CD4-positive, alpha-beta T cell treated with Interleukin-6 at 100 ng/mL for 8 hours (primary cell): Measurements from ENCODE around the gene RLF.
"Not testable (repeated sequence)": the region's sequence is repeated elsewhere in the genome, so short reads cannot be mapped to it uniquely, and the experiment has no call there.

Source experiments
- DNase-seq: peaks from one replicate; pipeline ENCODE4 v3.0.0-alpha.2; 2020; ENCODE audit warnings: mixed read lengths, low spot score

Gene RLF

GRCh38 chr1:40174788-40175187 is 13.6 kb downstream of the RLF start:
- DNase-seq = no peak

GRCh38 chr1:40176989-40177388 is 15.8 kb downstream of the RLF start:
- not testable (repeated sequence) for DNase-seq

GRCh38 chr1:40178200-40178599 is 17.0 kb downstream of the RLF start:
- DNase-seq = no peak

GRCh38 chr1:40179496-40180089 is 18.4 kb downstream of the RLF start:
- DNase-seq = no peak

GRCh38 chr1:40183055-40183710 is 22.0 kb downstream of the RLF start:
- peak; percentile 3 for DNase-seq

GRCh38 chr1:40184193-40184592 is 23.0 kb downstream of the RLF start:
- DNase-seq = no peak

GRCh38 chr1:40185951-40186864 is 25.0 kb downstream of the RLF start:
- DNase-seq = no peak

GRCh38 chr1:40187399-40187798 is 26.2 kb downstream of the RLF start:
- DNase-seq = no peak

- DNase-seq = not testable (repeated sequence)
Measured at GRCh38 chr1:40194639-40195038, 33.5 kb downstream of the RLF start.

- DNase-seq = no peak
Measured at GRCh38 chr1:40197656-40198055, 36.5 kb downstream of the RLF start.

- no peak for DNase-seq
Measured at GRCh38 chr1:40199126-40199525, 37.9 kb downstream of the RLF start.

GRCh38 chr1:40204856-40205255 is 43.7 kb downstream of the RLF start:
- no peak for DNase-seq

- no peak for DNase-seq
Measured at GRCh38 chr1:40210511-40211204, 49.5 kb downstream of the RLF start.

GRCh38 chr1:40218333-40218732 is 57.1 kb downstream of the RLF start:
- no peak for DNase-seq

- not testable (repeated sequence) for DNase-seq
Measured at GRCh38 chr1:40221471-40221905, 60.3 kb downstream of the RLF start.

- no peak for DNase-seq
Measured at GRCh38 chr1:40221977-40222772, 61.0 kb downstream of the RLF start.

GRCh38 chr1:40224040-40224439 is 62.9 kb downstream of the RLF start:
- no peak for DNase-seq

- no peak for DNase-seq
Measured at GRCh38 chr1:40226192-40226591, 65.0 kb downstream of the RLF start.

GRCh38 chr1:40232444-40232843 is 71.3 kb downstream of the RLF start:
- DNase-seq = peak; percentile 46

GRCh38 chr1:40239626-40240025 is 78.4 kb downstream of the RLF start:
- DNase-seq = no peak

GRCh38 chr1:40240390-40240789 is 79.2 kb downstream of the RLF start:
- DNase-seq = no peak
